Right lobe of liver (tissue), 4 donors: ENCODE data around the gene UBE2J2.

Experiments
- CTCF ChIP-seq, 4 donors: fragments of 200-600 bp in 3 of 4; fragments of 450-650 bp in 1 of 4; IDR thresholded peaks; one replicate each; pipeline versions ENCODE4 v1.5.1 to v1.8.0; 2016 to 2022; ENCODE audit warnings: antibody characterized with exemption in 4 of 4, mild to moderate bottlenecking in 2 of 4
- POLR2A ChIP-seq: fragments of 450-650 bp; IDR thresholded peaks from one replicate; pipeline ENCODE4 v1.6.1; 2017; ENCODE audit warnings: antibody characterized with exemption, mild to moderate bottlenecking
- donor health status: DM: no; HTN: no; CAD: no.
- donor health status: DM: no; HTN: no; CAD: no.
- donor health status: DM: no; HTN: yes; CAD: no.

GRCh38 chr1:1287288-1288110 lies 13.8 kb upstream of the UBE2J2 start:
- no peak for TF ChIP-seq CTCF (IDR thresholded peaks at IDR 0.05)
- TF ChIP-seq POLR2A = no peak
